ENCODE data around the gene GPR153.
"Not testable (repeated sequence)": the region's sequence is repeated elsewhere in the genome, so short reads cannot be mapped to it uniquely, and the experiment has no call there.

GPR153 gene

GRCh38 chr1:6222636-6223035 lies 38.3 kb downstream of the GPR153 start:
- DNase-seq, result no peak

GRCh38 chr1:6221210-6221784 lies 39.6 kb downstream of the GPR153 start:
- DNase-seq, result no peak

- DNase-seq, result no peak
Measured at GRCh38 chr1:6220236-6220635, 40.7 kb downstream of the GPR153 start.

- not testable (repeated sequence) for DNase-seq
Measured at GRCh38 chr1:6219641-6220040, 41.3 kb downstream of the GPR153 start.

DNA sequence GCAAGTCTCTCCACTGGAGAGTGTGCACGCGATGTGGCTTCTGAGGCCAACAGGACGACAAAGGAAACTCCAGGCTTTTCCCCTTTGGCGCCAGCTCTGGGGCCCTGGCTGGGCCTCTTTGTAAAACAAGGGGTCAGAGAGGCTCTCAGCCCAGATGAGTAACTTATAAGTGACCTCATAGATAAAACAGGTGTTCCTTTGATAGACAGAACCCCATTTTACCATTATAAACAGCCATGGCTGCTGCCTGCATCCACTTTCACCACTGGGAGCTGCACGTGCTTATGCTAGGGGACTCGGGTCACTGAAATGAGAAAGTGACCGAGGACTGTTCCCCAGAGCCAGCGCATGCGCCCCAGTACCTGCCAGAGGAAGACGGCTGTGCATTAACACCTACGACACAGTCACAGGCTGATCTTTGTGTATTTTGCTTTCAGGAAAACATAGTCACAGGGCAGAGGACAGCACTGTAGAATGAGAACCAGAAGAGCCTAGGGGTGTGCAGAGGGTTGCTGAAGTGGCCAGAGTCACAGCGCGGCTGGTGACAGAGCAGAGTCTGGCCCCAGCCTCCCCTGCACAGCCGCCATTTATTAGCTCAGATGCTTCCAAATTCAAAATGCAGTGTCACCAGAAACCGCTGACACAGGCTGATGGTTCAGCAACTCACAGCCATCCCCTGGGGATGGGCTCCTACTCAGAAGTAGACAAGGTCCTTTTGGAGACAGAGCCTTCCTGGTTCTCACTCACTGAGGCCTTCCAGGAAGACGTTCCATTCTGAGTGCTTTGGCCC lies 42.3 kb downstream of the GPR153 start:
- DNase-seq, result no peak

- no peak for DNase-seq
Measured at GRCh38 chr1:6212193-6212959, 48.5 kb downstream of the GPR153 start.

DNA sequence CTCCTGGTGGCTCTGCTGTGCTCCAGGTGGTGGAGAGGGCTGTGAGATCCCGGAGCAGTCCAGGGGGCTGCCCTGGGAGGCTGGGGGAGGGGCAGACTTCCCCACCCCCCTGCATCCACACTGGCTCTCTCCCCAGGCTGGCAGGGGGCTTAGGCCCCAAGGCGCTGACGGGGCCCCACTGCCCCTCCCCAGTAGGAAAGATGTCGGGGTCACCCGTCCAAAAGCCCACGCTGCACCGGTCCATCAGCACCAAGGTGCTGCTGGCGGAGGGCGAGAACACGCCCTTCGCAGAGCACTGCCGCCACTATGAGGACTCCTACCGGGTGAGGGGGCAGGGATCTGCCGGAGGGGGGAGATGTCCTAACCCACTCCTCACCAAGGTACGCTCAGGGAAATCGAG lies 49.2 kb downstream of the GPR153 start:
- DNase-seq, result no peak

- DNase-seq, result no peak
Measured at GRCh38 chr1:6210591-6211355, 50.1 kb downstream of the GPR153 start.

DNA sequence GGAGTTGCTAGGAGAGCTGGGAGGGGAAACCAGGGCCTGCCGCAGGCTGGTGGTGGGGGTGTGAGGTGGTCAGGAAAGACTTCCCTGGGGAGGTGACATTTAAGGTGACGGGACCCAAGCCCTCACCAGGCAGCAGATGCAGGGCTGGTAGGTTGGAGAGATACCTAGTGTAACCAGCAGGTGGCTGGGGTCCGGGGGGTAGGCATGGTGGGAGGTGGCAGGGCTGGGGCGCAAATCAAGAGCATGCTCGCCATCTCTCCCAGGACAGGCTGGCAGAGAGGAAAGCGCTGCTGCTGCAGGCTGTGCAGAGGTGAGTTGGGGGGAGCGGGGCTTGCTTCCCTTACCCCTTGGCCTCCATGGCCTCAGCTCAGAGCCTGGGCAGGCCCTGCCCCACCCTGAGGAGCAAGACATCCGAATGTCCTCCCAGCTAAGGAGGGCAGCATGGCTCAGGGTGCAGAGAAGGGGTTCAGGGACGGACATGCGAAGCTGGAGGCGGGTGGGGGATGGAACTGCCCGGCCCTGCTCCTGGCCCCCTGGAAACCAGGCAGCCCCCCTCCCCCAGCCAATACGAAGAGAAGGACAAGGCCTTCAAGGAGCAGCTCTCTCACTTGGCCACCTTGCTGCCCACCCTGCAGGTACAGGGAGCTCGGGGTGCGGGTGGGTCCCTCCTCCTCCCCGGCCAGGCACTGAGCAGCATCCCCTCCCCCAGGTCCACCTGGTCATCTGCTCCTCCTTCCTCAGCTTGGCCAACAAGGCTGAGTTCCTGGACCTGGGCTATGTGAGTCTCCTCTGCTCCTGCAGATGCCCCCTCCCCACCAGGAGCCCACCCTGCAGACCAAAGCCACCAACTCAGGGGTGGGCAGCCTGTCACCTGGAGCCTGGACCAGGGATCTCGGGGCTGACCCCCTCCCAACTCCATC lies 51.0 kb downstream of the GPR153 start:
- peak; percentile 85 for DNase-seq

DNA sequence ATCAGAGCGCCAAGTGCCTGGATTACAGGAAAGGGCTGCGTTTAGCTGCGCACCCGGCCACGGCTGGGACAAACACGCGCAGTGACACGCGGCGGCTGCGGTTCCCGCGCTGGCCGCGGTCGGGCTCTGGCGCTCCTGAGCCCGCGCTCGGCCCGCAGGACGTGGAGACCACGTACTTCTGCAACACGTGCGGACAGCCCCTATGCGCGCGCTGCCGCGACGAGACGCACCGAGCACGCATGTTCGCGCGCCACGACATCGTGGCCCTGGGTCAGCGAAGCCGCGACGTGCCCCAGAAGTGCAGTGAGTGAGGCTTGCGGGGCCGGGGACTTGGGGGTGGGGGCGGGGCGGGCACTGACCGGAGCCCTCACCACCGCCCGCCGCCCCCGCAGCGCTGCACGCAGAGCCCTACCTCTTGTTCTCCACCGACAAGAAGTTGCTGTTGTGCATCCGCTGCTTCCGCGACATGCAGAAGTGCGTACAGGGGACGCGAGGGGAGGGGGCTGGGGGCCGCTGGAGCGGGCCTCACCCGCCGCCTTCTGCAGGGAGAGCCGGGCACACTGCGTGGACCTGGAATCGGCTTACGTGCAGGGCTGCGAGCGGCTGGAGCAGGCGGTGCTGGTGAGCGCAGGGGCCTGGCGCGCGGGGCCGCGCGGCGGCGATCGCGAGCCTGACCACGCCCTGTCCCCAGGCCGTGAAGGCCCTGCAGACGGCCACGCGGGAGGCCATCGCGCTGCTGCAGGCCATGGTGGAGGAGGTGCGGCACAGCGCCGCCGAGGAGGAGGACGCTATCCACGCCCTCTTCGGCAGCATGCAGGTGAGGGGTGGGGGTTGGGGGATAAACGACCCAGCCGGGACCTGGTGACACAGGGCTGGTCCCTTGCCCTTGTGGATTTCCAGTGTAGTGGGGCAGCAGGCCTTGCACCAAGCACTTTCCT lies 51.9 kb downstream of the GPR153 start:
- DNase-seq, result peak; percentile 92

- DNase-seq, result no peak
Measured at GRCh38 chr1:6207921-6208320, 53.0 kb downstream of the GPR153 start.

GRCh38 chr1:6207075-6207885 lies 53.6 kb downstream of the GPR153 start:
- DNase-seq, result no peak

GRCh38 chr1:6206520-6206855 lies 54.4 kb downstream of the GPR153 start:
- DNase-seq, result no peak

GRCh38 chr1:6205849-6206519 lies 54.9 kb downstream of the GPR153 start, which contains the start of gene RNF207:
RNF207 (plus strand) TSS chr1:6206119; CDS start chr1:6206536, 417 bp downstream.
- no peak for DNase-seq

- DNase-seq, result no peak
Measured at GRCh38 chr1:6202256-6202655, 58.6 kb downstream of the GPR153 start.

- DNase-seq, result peak; percentile 80
Measured at GRCh38 chr1:6200188-6200809, 60.6 kb downstream of the GPR153 start.

DNA sequence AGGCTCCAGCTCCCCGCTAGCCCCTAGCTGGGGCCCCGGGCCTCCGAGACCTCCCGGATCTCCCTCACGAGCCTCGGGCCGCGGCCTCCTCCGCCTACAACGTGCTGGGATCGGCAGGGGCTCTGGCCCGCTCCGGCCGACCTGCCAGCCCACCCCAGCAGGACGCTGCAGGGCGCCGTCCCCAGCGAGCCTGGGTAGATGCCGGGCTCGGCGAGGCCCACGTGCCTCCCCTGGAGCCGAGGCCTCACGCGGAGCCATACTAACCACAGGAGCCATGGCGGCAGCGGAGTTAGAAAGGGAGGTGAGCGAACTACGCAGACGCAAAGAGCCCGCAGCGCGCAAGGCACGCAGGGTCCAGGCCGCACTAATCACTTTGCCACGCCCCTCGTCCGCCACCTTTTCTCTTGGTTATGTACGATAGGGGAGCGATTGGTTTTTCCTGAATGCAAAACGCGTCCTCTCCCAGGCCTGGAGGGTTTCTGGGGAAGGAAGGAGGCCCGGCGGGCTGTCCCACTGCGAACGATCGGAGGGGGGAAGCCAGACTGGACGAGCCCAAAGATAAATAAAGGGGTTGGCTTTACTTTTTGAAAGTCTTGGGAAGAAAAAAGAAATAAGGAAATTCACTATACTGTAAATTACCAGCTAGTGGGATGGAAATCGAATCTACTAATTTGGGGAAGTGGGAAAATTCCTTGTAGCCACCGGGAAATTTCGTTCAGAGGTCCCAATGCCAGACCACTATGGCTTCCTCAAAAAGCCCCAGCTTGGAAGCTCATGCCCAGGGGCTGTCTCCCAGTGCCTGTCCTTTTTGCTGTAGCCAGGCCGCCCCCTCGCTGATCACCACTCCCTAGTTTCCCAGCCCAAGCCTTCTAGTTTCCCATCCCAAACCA lies 61.4 kb downstream of the GPR153 start, which contains the start of gene RPL22:
Gene RPL22, minus strand, starts transcription at position 298 of the 890 bp plus-strand sequence. Its CDS starts 22 bp downstream, at position 276.
- peak; percentile 100 for DNase-seq

All from NCI-H1092 treated with DMSO at 0.1 percent for 48 hours (cell line).